ENCODE data around the gene USP24.

Gene USP24

GRCh38 chr1:55064861-55065263 lies 150.3 kb downstream of the USP24 start:
- DNase-seq = no peak

GRCh38 chr1:55064071-55064581 lies 151.0 kb downstream of the USP24 start:
- DNase-seq = no peak

- no peak for DNase-seq
These were observed 151.6 kb downstream of the USP24 start for GRCh38 chr1:55063577-55063942.

- no peak for DNase-seq
These were observed 152.2 kb downstream of the USP24 start for GRCh38 chr1:55062801-55063576.

- no peak for DNase-seq
These were observed 153.3 kb downstream of the USP24 start for GRCh38 chr1:55061706-55062321.

- DNase-seq = no peak
These were observed 154.0 kb downstream of the USP24 start for GRCh38 chr1:55061000-55061705.

GRCh38 chr1:55060133-55060999 lies 154.8 kb downstream of the USP24 start:
- no peak for DNase-seq

GRCh38 chr1:55059302-55060132 lies 155.6 kb downstream of the USP24 start:
- no peak for DNase-seq

GRCh38 chr1:55057956-55058298 lies 157.2 kb downstream of the USP24 start:
- DNase-seq = no peak

- no peak for DNase-seq
These were observed 157.8 kb downstream of the USP24 start for GRCh38 chr1:55057270-55057955.

GRCh38 chr1:55056632-55056992 lies 158.6 kb downstream of the USP24 start:
- DNase-seq = no peak

GRCh38 chr1:55055951-55056631 lies 159.1 kb downstream of the USP24 start:
- DNase-seq = no peak

- DNase-seq = no peak
These were observed 159.9 kb downstream of the USP24 start for GRCh38 chr1:55055084-55055882.

- DNase-seq = no peak
These were observed 160.8 kb downstream of the USP24 start for GRCh38 chr1:55054396-55054795.

GRCh38 chr1:55053265-55053954 lies 161.8 kb downstream of the USP24 start:
- DNase-seq = no peak

GRCh38 chr1:55052221-55053142 lies 162.7 kb downstream of the USP24 start:
- no peak for DNase-seq

GRCh38 chr1:55051621-55052020 lies 163.5 kb downstream of the USP24 start:
- no peak for DNase-seq

- no peak for DNase-seq
These were observed 164.0 kb downstream of the USP24 start for GRCh38 chr1:55051169-55051568.

Measured in hematopoietic multipotent progenitor cell treated with erythropoietin and hydrocortisone succinate and interleukin-3 and kit ligand, for 6 days (in vitro differentiated cells).